Natural killer cell (primary cell): ENCODE results near the gene DNMT3B. TPM values are rescaled to one million over a fixed set of nuclear protein-coding genes. Genes with fewer than 3 reads are reported as not detected.

Source experiments
- ATAC-seq, 3 donors: fragments of 150-1000 bp in 2 of 3; fragments of 200-7000 bp in 1 of 3; cut with Tn5 transposase; 1 replicate in 1 of 3; 2 replicates in 2 of 3; pipeline ENCODE4 v1.10.0; 2021; ENCODE audit warnings: mild to moderate bottlenecking in 2 of 3, moderate library complexity in 2 of 3
- DNase-seq, 2 donors: peaks; one replicate each; pipeline versions ENCODE4 v3.0.0 to v3.0.0-alpha.2; 2013 to 2021; ENCODE audit warnings: mixed read lengths in 1 of 2
- H3K27ac ChIP-seq: one replicate; pipeline ENCODE4 v1.5.1; 2013; ENCODE audit warnings: mild to moderate bottlenecking, low read length
- H3K27me3 ChIP-seq: one replicate; pipeline ENCODE4 v1.6.1; 2013; ENCODE audit warnings: low read length; ENCODE audit not compliant: control insufficient read depth, insufficient read depth
- H3K36me3 ChIP-seq: one replicate; pipeline ENCODE4 v1.6.1; 2013; ENCODE audit warnings: low read length; ENCODE audit not compliant: control insufficient read depth, insufficient read depth
- H3K4me1 ChIP-seq: one replicate; pipeline ENCODE4 v1.6.1; 2013; ENCODE audit warnings: low read length; ENCODE audit not compliant: control insufficient read depth, insufficient read depth
- H3K4me3 ChIP-seq: one replicate; pipeline ENCODE4 v1.5.1; 2013; ENCODE audit warnings: low read length
- H3K9me3 ChIP-seq: one replicate; pipeline ENCODE4 v1.6.1; 2013; ENCODE audit warnings: low read length; ENCODE audit not compliant: control insufficient read depth, insufficient read depth
- H3K27ac Mint-ChIP-seq, 2 donors: one replicate each; pipeline ENCODE4 v1.8.0; 2022; ENCODE audit warnings: mild to moderate bottlenecking in 2 of 2, mixed read lengths in 2 of 2, moderate library complexity in 1 of 2
- H3K27me3 Mint-ChIP-seq, 2 donors: one replicate each; pipeline ENCODE4 v1.8.0; 2022; ENCODE audit warnings: low read depth in 2 of 2, mixed read lengths in 2 of 2
- H3K36me3 Mint-ChIP-seq: one replicate; pipeline ENCODE4 v1.8.0; 2022; ENCODE audit warnings: mixed read lengths
- H3K4me1 Mint-ChIP-seq, 2 donors: one replicate each; pipeline ENCODE4 v1.8.0; 2022; ENCODE audit warnings: mixed read lengths in 2 of 2
- H3K4me3 Mint-ChIP-seq: one replicate; pipeline ENCODE4 v1.8.0; 2022; ENCODE audit warnings: mild to moderate bottlenecking, moderate library complexity, mixed read lengths
- H3K9me3 Mint-ChIP-seq, 2 donors: one replicate each; pipeline ENCODE4 v1.8.0; 2022; ENCODE audit warnings: mixed read lengths in 2 of 2
- WGBS: methylation state at CpG from one replicate; pipeline ENCODE4 v1.1.7; 2013; ENCODE audit warnings: missing lambda C conversion rate; ENCODE audit not compliant: insufficient coverage; 5-methylcytosine and 5-hydroxymethylcytosine counted together
- intact Hi-C: fragments of 100-400 bp; cut with micrococcal nuclease; formaldehyde crosslinking; loops from one replicate; pipeline ENCODE4 v1.14.2; 2022
- total RNA-seq, 4 donors: library from RNA; stranded (reverse); fragments of 120-200 nt in 1 of 4; gene quantifications; one replicate each; pipeline versions ENCODE4 v1.2.3 to v1.2.4, GENCODE V29; 2013 to 2022
- TF ChIP-seq, protein P1 (sequence below): fragments of 200-600 bp; IDR thresholded peaks from one replicate; pipeline ENCODE4 v1.8.0; 2022; ENCODE audit warnings: antibody characterized with exemption

DNMT3B gene
- total RNA-seq, 3 donors from 2014 or later (not counting 1 experiment from before 2014, with no cell fraction given) = 0.42 to 0.68 (median 0.43) TPM

GRCh38 chr20:32820698-32821377 lies 58.7 kb downstream of the DNMT3B start:
- ATAC-seq = no peak
- Mint-ChIP-seq H3K9me3 (no peaks in the 10 kb centered on the region), H3K36me3 (no peaks in the 10 kb centered on the region), H3K27me3 (no peaks in the 10 kb centered on the region), H3K4me1 (peaks cover 41 to 52% of the 10 kb centered on the region in 2 donors), H3K27ac (peak overlapping the region; percentile 91 to 96), H3K4me3 (peak overlapping the region; percentile 89)
- TF ChIP-seq, protein P1, sequence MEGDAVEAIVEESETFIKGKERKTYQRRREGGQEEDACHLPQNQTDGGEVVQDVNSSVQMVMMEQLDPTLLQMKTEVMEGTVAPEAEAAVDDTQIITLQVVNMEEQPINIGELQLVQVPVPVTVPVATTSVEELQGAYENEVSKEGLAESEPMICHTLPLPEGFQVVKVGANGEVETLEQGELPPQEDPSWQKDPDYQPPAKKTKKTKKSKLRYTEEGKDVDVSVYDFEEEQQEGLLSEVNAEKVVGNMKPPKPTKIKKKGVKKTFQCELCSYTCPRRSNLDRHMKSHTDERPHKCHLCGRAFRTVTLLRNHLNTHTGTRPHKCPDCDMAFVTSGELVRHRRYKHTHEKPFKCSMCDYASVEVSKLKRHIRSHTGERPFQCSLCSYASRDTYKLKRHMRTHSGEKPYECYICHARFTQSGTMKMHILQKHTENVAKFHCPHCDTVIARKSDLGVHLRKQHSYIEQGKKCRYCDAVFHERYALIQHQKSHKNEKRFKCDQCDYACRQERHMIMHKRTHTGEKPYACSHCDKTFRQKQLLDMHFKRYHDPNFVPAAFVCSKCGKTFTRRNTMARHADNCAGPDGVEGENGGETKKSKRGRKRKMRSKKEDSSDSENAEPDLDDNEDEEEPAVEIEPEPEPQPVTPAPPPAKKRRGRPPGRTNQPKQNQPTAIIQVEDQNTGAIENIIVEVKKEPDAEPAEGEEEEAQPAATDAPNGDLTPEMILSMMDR = no peak
- Histone ChIP-seq H3K4me3 (peak overlapping the region; percentile 94), H3K27ac (peak overlapping the region; percentile 95), H3K9me3 (no peaks in the 10 kb centered on the region), H3K27me3 (no peaks in the 10 kb centered on the region), H3K36me3 (no peaks in the 10 kb centered on the region), H3K4me1 (peaks cover 28% of the 10 kb centered on the region)
- 79% methylated on average over 25 of the region's 25 CpGs for WGBS
- intact Hi-C loops = no loop called here
- no peak for DNase-seq

GRCh38 chr20:32822225-32822624 lies 60.0 kb downstream of the DNMT3B start:
- no peaks in the 10 kb centered on the region for H3K27me3 ChIP-seq
- H3K27ac ChIP-seq = no peak overlapping the region
- Mint-ChIP-seq H3K4me3 (peak overlapping the region; percentile 45), H3K27ac (peak overlapping the region; percentile 91 to 96), H3K36me3 (no peaks in the 10 kb centered on the region), H3K9me3 (no peaks in the 10 kb centered on the region), H3K4me1 (peaks cover 41 to 54% of the 10 kb centered on the region in 2 donors), H3K27me3 (no peaks in the 10 kb centered on the region)
- peaks cover 5% of the 10 kb centered on the region for H3K36me3 ChIP-seq
- peaks cover 28% of the 10 kb centered on the region for H3K4me1 ChIP-seq
- intact Hi-C loops = no loop called here
- DNase-seq = no peak
- no peaks in the 10 kb centered on the region for H3K9me3 ChIP-seq
- no peak for ATAC-seq
- WGBS = 76% methylated on average over 5 of the region's 5 CpGs
- TF ChIP-seq, protein P1 = no peak
- no peak overlapping the region for H3K4me3 ChIP-seq

DNA sequence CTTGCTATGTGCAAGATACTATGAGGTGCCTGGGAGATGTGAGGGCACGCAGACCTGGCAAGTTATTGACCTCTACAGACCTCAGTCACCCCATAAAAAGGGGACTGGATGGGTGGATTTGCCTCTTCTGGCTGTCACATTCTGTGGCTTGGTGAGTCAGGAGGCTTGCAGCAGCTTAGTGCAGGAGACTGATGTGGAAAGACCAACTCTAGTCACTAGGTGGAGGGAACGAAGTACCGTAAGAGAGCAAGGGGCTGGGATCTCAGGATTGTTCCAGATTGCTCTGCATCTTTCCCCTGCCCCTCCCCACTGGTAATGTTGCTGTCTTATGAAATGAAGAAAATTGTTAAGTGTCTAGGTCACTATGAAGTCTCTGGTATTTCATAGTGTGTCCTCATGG lies 60.9 kb downstream of the DNMT3B start:
- intact Hi-C loops = no loop called here
- peaks cover 8% of the 10 kb centered on the region for H3K36me3 ChIP-seq
- no peaks in the 10 kb centered on the region for H3K27me3 Mint-ChIP-seq
- peak overlapping the region; percentile 18 for H3K4me3 Mint-ChIP-seq
- 97% methylated on average over 3 of the region's 3 CpGs for WGBS
- H3K36me3 Mint-ChIP-seq = peaks cover 5% of the 10 kb centered on the region
- TF ChIP-seq, protein P1 = no peak
- no peaks in the 10 kb centered on the region for H3K27me3 ChIP-seq
- no peaks in the 10 kb centered on the region for H3K9me3 ChIP-seq
- peaks cover 45 to 58% of the 10 kb centered on the region in 2 donors for H3K4me1 Mint-ChIP-seq
- DNase-seq (peak in 1 of 2 donors; percentile 27), ATAC-seq (no peak)
- no peak overlapping the region for H3K27ac ChIP-seq
- no peaks in the 10 kb centered on the region for H3K9me3 Mint-ChIP-seq
- H3K4me1 ChIP-seq = peaks cover 28% of the 10 kb centered on the region
- H3K4me3 ChIP-seq = no peak overlapping the region
- peak overlapping the region; percentile 91 to 96 for H3K27ac Mint-ChIP-seq
